Neuron (in vitro differentiated cells): ENCODE measurements around the gene ANKRD11.
"Not testable (repeated sequence)": the region's sequence is repeated elsewhere in the genome, so short reads cannot be mapped to it uniquely, and the experiment has no call there.

Experiments used
- H2AFZ ChIP-seq: one replicate; pipeline ENCODE4 v1.6.1; 2013; ENCODE audit warnings: low read depth, mild to moderate bottlenecking, inconsistent platforms, low read length, moderate library complexity
- H3K27me3 ChIP-seq: one replicate; pipeline ENCODE4 v1.6.1; 2013; ENCODE audit warnings: low read length; ENCODE audit not compliant: insufficient read depth
- H3K36me3 ChIP-seq: one replicate; pipeline ENCODE4 v1.6.1; 2013; ENCODE audit warnings: low read length; ENCODE audit not compliant: insufficient read depth
- H3K4me1 ChIP-seq: one replicate; pipeline ENCODE4 v1.6.1; 2013; ENCODE audit warnings: low read length; ENCODE audit not compliant: insufficient read depth
- H3K4me3 ChIP-seq: 2 replicates; pipeline ENCODE4 v1.5.1; 2013; ENCODE audit warnings: mild to moderate bottlenecking, low read length, moderate library complexity
- H3K9me3 ChIP-seq: one replicate; pipeline ENCODE4 v1.6.1; 2013; ENCODE audit warnings: low read length

Gene ANKRD11

DNA sequence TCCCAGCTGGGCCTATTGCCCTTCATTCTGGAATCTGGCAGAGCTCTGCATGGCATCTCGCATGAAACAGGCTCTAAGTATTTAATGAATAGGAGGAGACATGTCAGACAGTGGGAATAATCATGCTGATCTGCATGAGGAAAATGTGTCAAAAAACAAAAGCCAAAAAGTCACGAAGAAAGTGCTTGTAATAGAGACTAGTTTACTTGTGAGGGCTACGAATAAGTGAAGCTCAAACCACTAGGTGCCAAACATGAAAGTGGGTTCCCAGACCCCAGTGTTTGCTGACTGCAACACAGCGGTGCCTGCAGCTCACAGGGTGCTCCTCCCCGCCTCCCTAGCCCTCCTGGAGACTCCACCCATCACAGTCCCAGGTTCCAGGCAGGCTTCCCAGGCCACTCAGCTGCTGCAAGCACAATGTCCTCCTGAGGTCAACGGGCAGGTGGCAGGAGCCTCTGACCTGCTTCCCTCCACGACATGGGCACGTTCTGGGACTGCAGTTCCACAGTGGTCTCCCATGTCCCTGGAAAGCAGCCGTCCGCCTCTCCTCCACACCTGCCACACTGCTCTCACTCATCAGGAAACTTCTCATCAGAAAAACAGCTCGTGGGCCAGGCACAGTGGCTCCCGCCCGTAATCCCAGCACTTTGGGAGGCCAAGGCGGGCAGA is 96.5 kb downstream of the ANKRD11 start:
- H3K27me3 ChIP-seq: no peaks in the 10 kb centered on the region
- peaks cover 14% of the 10 kb centered on the region for H3K9me3 ChIP-seq

DNA sequence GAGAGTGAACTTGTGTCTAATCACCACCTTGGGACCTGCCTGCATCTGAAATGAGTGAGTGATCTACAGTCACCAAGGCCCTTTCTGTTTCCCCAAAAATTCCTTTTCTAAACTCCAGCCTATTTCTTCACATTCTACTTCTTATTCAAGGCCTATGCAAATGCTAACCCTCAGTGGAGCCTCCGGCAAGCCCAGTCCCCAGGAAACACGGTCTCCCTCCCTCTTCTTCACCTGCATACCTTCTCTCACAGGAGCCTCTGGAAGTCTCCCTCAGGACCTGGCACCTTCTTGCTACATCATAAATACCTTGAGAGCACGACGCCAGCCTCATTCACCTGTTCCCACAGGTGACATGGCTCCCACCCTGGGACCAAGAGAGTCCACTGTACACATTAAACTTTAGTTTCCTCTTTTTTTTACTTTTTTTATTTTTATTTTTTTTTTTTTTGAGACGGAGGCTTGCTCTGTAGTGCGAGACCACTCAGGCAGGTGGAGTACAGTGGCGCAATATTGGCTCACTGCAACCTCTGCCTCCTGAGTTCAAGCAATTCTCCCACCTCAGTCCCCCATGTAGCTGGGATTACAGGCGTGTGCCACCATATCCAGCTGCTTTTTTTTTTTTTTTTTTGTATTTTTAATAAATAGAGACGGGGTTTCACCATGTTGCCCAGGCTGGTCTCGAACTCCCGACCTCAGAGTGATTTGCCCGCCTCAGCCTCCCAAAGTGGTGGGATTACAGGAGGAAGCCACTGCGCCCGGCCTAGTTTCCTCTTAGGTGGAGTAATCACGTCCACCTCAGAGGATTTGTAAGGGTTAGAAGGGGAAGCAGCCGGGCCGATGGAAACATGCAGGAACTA is 97.3 kb downstream of the ANKRD11 start:
- Histone ChIP-seq H3K4me3 (no peak overlapping the region), H3K36me3 (peaks cover 20% of the 10 kb centered on the region), H2AFZ (no peak overlapping the region), H3K9me3 (peaks cover 14% of the 10 kb centered on the region), H3K27me3 (no peaks in the 10 kb centered on the region), H3K4me1 (no peaks in the 10 kb centered on the region)

More for the DNA sequence above, 96.5 kb downstream of the ANKRD11 start:
- H3K36me3 ChIP-seq: peaks cover 20% of the 10 kb centered on the region
- no peaks in the 10 kb centered on the region for H3K4me1 ChIP-seq
- no peak overlapping the region for H2AFZ ChIP-seq
- no peak overlapping the region for H3K4me3 ChIP-seq

DNA sequence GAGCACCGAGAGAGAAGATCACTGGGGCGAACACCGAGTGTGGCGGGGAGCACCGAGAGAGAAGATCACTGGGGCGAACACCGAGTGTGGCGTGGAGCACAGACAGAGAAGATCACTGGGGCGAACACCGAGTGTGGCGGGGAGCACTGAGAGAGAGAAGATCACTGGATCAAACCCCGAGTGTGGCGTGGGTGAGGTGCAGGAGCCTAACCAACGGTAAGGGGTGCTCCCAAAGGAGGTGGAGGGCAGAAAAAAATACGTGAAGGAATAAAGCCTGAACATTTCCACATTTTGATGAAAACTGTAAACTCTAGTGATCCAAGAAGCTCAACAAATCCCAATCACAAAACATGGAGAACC is 100.2 kb downstream of the ANKRD11 start:
- H3K9me3 ChIP-seq: peaks cover 14% of the 10 kb centered on the region
- H3K36me3 ChIP-seq: peaks cover 11% of the 10 kb centered on the region
- not testable (repeated sequence) for H2AFZ ChIP-seq, H3K27me3 ChIP-seq, H3K4me3 ChIP-seq, H3K4me1 ChIP-seq

DNA sequence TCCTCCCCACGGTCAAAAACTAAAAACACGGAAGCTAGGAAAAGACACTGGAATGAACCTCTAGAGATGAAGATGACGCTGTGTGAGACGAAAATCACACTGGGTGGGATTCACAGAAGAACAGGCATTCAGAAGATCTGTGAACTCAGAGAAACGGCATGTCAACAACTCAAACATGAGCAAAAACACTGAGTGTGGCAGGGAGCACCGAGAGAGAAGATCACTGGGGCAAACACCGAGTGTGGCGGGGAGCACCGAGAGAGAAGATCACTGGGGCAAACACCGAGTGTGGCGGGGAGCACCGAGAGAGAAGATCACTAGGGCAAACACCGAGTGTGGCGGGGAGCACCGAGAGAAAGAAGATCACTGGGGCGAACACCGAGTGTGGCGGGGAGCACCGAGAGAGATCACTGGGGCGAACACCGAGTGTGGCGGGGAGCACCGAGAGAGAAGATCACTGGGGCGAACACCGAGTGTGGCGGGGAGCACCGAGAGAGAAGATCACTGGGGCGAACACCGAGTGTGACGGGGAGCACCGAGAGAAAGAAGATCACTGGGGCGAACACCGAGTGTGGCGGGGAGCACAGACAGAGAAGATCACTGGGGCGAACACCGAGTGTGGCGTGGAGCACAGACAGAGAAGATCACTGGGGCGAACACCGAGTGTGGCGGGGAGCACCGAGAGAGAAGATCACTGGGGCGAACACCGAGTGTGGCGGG is 100.7 kb downstream of the ANKRD11 start:
- H2AFZ ChIP-seq, H3K4me3 ChIP-seq, H3K4me1 ChIP-seq, H3K27me3 ChIP-seq: not testable (repeated sequence)
- Histone ChIP-seq H3K36me3 (peaks cover 11% of the 10 kb centered on the region), H3K9me3 (peaks cover 14% of the 10 kb centered on the region)

DNA sequence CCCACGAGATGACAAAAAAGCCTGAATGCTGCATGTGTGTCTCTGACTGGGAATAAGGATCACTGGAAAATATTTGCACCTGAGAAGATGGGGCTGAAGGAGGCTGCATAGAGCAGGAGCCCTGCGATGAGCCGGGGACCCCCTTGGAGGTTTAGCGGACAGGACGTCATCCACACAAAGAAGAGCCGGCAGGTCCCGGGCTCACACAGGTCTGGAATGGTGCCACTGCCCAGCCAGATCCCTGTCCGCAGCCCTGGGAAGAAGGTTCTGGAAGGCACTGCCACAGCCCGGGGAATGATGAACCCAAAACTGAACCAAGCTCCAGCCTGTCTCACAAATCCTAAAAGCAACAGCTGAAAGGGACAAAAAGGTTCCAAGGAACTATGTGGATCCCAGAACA is 101.8 kb downstream of the ANKRD11 start:
- Histone ChIP-seq H3K27me3 (no peaks in the 10 kb centered on the region), H3K9me3 (peaks cover 14% of the 10 kb centered on the region), H3K4me3 (no peak overlapping the region), H2AFZ (no peak overlapping the region), H3K4me1 (peaks cover 3% of the 10 kb centered on the region), H3K36me3 (peaks cover 11% of the 10 kb centered on the region)

DNA sequence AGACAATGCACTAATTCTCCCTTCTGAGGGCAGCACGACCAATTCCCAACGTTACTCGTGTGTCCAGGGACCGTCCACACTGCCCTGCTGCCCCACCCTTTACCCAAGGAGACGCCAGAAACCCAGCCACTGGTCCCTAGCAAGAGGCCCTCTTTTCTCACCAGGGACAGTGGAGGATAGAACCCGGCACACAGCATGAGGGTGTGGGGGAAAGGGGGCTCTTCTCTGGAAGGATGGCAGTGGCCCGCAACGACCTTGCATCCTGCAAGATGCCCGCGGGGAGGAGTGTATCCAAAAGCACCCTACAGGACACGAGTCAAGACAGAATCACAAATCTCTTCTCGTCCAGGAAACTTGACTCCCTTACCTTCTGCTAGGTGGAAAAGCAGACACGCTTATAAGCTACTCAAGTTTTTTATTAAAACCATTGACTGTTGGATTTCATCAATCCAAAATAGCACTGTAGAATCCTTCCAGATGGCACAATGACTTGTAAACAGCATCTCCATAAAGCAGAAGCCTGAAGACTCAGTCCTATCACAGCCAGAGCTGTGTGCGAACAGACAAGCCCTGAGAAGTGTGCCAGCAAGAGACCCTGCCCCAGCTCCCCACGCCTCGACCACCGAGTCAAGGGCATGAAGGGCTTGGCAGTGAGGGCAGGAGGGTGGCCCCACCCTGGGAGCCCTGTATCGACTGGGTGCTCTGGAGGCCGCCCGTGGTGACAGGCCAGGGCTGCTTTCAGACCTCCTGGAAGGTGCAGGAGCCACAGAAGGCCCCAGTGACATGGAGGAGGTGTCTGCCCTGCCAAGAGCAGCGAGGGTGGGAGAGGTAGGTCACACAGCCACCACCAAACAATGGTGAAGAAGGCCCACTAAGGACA is 103.8 kb downstream of the ANKRD11 start:
- Histone ChIP-seq H3K9me3 (peaks cover 14% of the 10 kb centered on the region), H3K27me3 (no peaks in the 10 kb centered on the region), H3K4me3 (no peak overlapping the region)

DNA sequence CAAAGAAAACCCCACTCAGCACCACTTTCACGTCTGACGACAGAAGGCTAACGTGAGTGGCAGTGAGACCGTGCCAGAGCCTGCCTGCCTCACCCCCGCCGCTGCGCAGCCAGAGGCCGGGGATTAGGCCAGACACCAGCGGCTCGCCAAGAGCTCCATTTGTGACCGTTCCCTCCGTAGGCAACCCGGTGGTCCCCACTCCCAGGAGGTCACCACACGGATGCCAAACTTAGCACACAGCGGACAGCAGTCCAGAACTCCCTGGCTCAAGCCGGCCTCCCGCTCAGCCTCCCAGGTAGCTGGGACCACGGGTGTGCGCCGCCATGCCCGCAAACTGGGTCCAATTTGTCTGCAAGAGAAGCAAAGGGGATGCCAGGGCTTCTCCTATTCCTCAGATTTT is 104.6 kb downstream of the ANKRD11 start:
- peaks cover 3% of the 10 kb centered on the region for H3K36me3 ChIP-seq

More for the DNA sequence above, 103.8 kb downstream of the ANKRD11 start:
- Histone ChIP-seq H3K36me3 (peaks cover 8% of the 10 kb centered on the region), H3K4me1 (peaks cover 13% of the 10 kb centered on the region), H2AFZ (no peak overlapping the region)

DNA sequence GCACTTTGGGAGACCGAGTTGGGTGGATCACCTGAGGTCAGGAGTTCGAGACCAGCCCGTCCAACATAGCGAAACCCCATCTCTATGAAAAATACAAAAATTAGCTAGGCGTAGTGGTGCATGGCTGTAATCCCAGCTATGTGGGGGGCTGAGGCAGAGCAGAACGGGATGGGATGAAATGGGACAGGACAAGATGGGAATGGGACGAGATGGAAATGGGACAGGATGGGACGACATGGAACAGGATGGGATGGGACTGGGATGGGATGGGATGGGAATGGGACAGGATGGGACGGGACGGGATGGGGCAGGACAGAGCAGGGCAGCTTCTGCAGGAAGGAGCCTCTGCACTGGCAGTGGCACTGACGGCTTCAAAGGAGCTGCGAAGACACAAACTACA is 106.1 kb downstream of the ANKRD11 start:
- H3K4me1 ChIP-seq: peaks cover 16% of the 10 kb centered on the region
- no peak overlapping the region for H3K4me3 ChIP-seq
- no peak overlapping the region for H2AFZ ChIP-seq
- H3K36me3 ChIP-seq: no peaks in the 10 kb centered on the region
- peaks cover under 1% of the 10 kb centered on the region for H3K9me3 ChIP-seq
- H3K27me3 ChIP-seq: no peaks in the 10 kb centered on the region

More for the DNA sequence above, 104.6 kb downstream of the ANKRD11 start:
- no peak overlapping the region for H2AFZ ChIP-seq
- peaks cover 10% of the 10 kb centered on the region for H3K9me3 ChIP-seq
- H3K4me3 ChIP-seq: no peak overlapping the region
- H3K27me3 ChIP-seq: no peaks in the 10 kb centered on the region
- peaks cover 16% of the 10 kb centered on the region for H3K4me1 ChIP-seq

DNA sequence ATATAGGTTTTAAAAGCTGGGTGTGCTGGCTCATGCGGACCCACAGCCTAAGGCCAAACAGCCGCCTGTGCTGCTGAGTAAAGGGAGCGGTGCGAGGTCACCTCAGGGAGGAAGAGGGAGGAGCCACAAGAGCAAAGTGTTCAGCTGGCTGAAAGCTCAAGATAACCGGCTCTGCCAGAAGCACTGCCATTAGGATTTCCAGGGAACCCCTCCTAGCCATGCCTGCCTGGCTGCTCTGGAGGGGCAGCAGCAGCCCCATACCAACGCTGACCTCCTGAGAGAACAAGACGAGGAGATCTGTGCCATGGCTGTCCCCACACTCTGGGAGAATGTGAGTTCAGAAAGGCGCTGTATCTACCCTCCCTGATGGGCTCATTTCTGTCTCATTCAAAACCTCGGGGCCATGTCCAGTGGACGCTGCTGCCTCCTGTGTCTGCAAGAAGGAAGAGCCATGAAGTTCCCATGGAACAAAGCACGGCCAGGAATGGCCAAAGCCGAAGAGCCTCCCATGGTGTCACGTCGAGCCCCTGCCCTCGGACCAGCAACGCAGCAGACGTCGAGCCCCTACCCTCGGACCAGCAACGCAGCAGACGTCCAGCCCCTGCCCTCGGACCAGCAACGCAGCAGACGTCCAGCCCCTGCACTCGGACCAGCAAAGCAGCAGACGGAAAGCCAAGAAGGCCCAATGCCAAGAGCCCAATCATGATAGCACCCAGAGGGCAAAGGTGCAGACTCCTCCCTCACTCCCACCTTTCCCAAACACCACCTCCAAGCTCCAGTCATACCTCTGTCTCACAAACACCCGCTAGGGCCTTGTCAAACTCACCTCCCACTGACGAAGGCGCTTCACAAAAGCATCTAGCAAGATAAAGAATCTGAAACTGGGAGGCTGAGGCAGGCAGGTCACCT is 107.0 kb downstream of the ANKRD11 start:
- Histone ChIP-seq H3K4me3 (no peak overlapping the region), H3K9me3 (no peaks in the 10 kb centered on the region), H2AFZ (no peak overlapping the region), H3K27me3 (no peaks in the 10 kb centered on the region), H3K36me3 (no peaks in the 10 kb centered on the region), H3K4me1 (peaks cover 16% of the 10 kb centered on the region)

DNA sequence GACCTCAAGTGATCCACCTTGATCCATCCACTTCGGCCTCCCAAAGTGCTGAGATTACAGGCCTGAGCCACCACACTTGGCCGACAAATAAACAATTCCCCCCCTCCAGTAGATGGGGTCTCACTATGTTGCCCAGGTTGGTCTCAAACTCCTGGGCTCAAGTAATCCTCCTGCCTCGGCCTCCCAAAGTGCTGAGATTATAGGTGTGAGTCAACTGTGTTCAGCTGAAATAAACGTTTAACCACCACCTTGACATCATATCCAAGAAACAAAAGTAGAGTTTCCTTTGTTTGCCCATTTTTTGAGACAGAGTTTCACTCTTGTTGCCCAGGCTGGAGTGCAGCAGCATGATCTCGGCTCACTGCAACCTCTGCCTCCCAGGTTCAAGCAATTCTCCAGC is 107.8 kb downstream of the ANKRD11 start:
- H3K4me1 ChIP-seq: peaks cover 16% of the 10 kb centered on the region
- H3K9me3 ChIP-seq: not testable (repeated sequence)

DNA sequence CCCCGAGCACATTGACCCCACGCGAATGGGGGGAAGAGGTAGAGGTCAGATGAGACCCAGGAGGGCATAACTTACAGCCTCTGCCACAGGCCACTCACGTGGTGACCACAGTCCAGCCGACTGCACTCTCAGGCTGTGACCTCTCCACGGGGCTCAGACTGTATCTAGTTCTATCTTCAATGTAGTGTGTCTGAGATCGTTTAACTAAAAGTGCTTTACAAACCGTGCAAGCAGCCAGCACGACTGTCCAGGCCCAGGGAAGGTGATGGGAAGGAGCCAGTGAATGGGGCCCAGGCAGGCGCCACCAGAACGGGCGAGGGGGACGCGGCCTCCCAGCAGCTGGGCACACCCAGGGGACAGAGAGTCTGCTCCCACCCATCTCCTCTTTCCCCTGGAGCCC is 108.6 kb downstream of the ANKRD11 start:
- no peak overlapping the region for H2AFZ ChIP-seq
- no peaks in the 10 kb centered on the region for H3K36me3 ChIP-seq
- H3K4me1 ChIP-seq: peaks cover 16% of the 10 kb centered on the region
- peaks cover 4% of the 10 kb centered on the region for H3K9me3 ChIP-seq
- H3K4me3 ChIP-seq: no peak overlapping the region
- H3K27me3 ChIP-seq: no peaks in the 10 kb centered on the region

More for the DNA sequence above, 107.8 kb downstream of the ANKRD11 start:
- not testable (repeated sequence) for H2AFZ ChIP-seq, H3K36me3 ChIP-seq, H3K27me3 ChIP-seq, H3K4me3 ChIP-seq

DNA sequence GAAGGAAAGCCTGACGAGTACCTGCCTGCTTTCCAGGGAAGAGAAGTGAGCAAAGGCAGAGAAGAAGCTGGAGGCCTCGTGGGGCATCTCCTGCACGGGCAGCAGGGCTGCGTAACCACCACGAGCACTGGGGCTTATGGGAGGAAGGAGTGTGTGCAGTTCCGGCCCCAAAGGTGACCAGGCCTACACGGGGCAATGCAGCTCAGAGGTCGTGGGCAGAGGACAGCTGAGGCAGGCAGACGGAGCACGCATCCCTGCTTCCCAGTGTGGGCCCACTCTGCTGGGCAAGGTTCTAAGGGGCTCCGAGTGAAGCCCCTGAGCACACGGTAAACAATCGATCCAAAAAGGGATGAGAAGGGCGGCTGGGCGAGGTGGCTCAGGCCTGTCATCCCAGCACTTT is 109.7 kb downstream of the ANKRD11 start:
- no peak overlapping the region for H3K4me3 ChIP-seq
- H3K9me3 ChIP-seq: peaks cover 10% of the 10 kb centered on the region
- H3K36me3 ChIP-seq: no peaks in the 10 kb centered on the region
- no peaks in the 10 kb centered on the region for H3K27me3 ChIP-seq
- peaks cover 16% of the 10 kb centered on the region for H3K4me1 ChIP-seq
- H2AFZ ChIP-seq: no peak overlapping the region
